PFSK-1 (cell line): ENCODE measurements around the gene KIRREL3.

Experiments
- FOXP2 ChIP-seq: optimal IDR thresholded peaks from 2 replicates; pipeline ENCODE3; 2011; ENCODE audit warnings: borderline replicate concordance, control low read depth, inconsistent platforms; ENCODE audit not compliant: insufficient read depth; ENCODE audit errors: extremely low read length, extremely low read depth
- POLR2AphosphoS5 ChIP-seq: IDR thresholded peaks from 2 replicates; pipeline ENCODE4 v1.6.1; 2012; ENCODE audit warnings: low read depth, mild to moderate bottlenecking, control low read depth, low read length, moderate library complexity
- REST ChIP-seq, 2 experiments: IDR thresholded peaks; 2 replicates each; pipeline versions ENCODE4 v1.6.1 to v1.8.0; 2011 to 2012; ENCODE audit warnings: low read depth in 2 of 2, low read length in 2 of 2, control low read depth in 1 of 2, inconsistent platforms in 1 of 2, mild to moderate bottlenecking in 1 of 2, moderate library complexity in 1 of 2; ENCODE audit not compliant: insufficient read depth in 1 of 2
- SIN3A ChIP-seq: IDR thresholded peaks from 2 replicates; pipeline ENCODE4 v1.6.1; 2012; ENCODE audit warnings: mild to moderate bottlenecking, low read length, moderate library complexity, borderline replicate concordance; ENCODE audit not compliant: insufficient read depth
- TAF1 ChIP-seq: IDR thresholded peaks from 2 replicates; pipeline ENCODE4 v1.6.1; 2012; ENCODE audit warnings: low read length, control low read depth, borderline replicate concordance; ENCODE audit not compliant: insufficient read depth

KIRREL3 gene

DNA sequence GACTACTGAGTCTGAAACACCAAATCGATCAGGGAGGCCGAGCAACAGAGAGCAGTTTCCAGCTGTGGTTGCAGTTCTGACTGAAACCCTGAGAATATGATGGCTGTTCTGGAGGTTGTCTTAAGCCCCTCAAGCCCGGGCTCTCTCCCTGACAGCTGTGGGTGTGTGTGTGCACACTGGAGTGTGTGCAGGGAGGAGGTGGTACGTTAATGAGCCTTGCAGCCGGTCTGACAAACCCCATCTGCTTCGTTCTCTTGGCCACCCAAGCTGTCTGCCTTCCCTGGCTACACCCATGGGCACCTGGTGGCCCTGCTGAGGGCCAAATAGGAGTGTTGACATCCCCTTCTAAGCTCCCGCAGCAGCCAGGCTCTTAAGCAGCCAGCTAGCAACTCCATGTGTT, 189.8 kb downstream of the KIRREL3 start:
- no peak for TF ChIP-seq POLR2AphosphoS5
- no peak for TF ChIP-seq FOXP2
- TF ChIP-seq REST (IDR thresholded peaks at IDR 0.05; ENCODE audit: insufficient read depth in 1 of 2, low read depth in 2 of 2, low read length in 2 of 2) = no peak
- TF ChIP-seq SIN3A = no peak

DNA sequence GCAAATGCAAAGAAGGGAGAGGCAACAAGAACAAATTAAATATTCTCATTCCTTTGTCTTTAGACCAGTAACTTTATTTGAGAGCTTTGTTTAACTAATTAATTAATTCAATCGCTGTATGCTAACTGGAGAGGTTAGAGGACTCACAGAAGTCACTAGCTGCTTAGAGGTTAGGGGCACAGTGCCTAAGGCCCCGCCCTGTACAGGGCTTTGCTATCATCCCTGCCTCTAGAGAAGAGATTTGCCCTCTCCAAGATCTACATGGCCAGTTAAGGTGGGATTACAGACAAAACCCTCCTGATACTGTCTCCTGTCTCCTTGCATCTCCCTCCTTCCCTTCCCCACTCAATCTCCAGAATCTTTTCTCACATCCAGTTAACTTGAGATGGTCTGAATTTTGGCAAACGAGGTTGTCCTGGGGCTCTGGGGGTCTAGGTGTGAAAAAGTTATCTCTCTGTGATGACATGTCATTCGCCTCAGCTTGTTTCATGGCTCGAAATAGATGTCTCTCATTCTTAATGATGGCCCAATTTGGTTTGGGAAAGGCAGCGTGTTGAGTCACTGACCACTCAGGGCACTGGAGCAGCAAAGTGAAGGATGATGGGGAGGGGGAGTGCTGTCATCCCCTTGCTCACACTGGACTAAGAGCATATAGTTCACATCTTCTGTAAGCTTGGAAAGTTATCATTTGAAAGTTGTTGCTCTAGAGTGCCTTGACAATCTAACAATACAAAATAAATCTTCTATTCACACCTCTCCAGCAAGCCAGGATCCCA, 190.9 kb downstream of the KIRREL3 start:
- TF ChIP-seq TAF1 = no peak
- no peak for TF ChIP-seq SIN3A
- no peak for TF ChIP-seq POLR2AphosphoS5
- no peak for TF ChIP-seq REST (IDR thresholded peaks at IDR 0.05; ENCODE audit: insufficient read depth in 1 of 2, low read depth in 2 of 2, low read length in 2 of 2)
- TF ChIP-seq FOXP2 = no peak

- no peak for TF ChIP-seq SIN3A
- no peak for TF ChIP-seq REST (IDR thresholded peaks at IDR 0.05; ENCODE audit: insufficient read depth in 1 of 2, low read depth in 2 of 2, low read length in 2 of 2)
- no peak for TF ChIP-seq POLR2AphosphoS5
- no peak for TF ChIP-seq TAF1
- no peak for TF ChIP-seq FOXP2
Observed at GRCh38 chr11:126808836-126809235, 191.7 kb downstream of the KIRREL3 start.

GRCh38 chr11:126808296-126808695, 192.3 kb downstream of the KIRREL3 start:
- TF ChIP-seq POLR2AphosphoS5 = no peak
- no peak for TF ChIP-seq FOXP2
- no peak for TF ChIP-seq REST (IDR thresholded peaks at IDR 0.05; ENCODE audit: insufficient read depth in 1 of 2, low read depth in 2 of 2, low read length in 2 of 2)
- no peak for TF ChIP-seq SIN3A
- TF ChIP-seq TAF1 = no peak

DNA sequence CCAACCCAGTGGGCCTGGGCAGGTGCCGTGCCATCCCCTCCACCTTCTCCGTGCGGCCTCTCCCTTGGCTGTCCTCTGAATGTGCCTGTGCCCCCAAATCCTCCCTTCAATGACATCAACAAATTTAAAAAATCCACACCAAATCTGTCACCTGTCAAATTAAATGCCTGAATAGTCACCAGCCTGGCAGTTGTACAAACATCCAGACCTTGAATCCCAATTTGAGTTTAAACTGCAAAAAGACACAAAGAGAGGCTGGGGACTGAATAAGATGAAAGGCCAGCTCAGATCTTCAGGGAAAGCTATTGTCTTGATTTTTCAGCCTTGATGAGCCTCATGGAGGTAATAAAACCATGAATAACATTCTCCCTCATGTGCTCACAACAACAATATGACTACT, 194.7 kb downstream of the KIRREL3 start:
- no peak for TF ChIP-seq TAF1
- no peak for TF ChIP-seq SIN3A
- no peak for TF ChIP-seq POLR2AphosphoS5
- TF ChIP-seq FOXP2 = no peak
- no peak for TF ChIP-seq REST (IDR thresholded peaks at IDR 0.05; ENCODE audit: insufficient read depth in 1 of 2, low read depth in 2 of 2, low read length in 2 of 2)
